Erythroblast (primary cell): Measurements from ENCODE around the gene TPI1.

Source experiments
- DNase-seq, 2 experiments: peaks; one replicate each; lab custom pipeline; 2025; lab: John Stamatoyannopoulos, UW
- GATA1 ChIP-seq: IDR thresholded peaks from 2 replicates; pipeline ENCODE4 v1.6.1; 2011; ENCODE audit warnings: low read depth, mild to moderate bottlenecking, control low read depth, low read length, moderate library complexity
- POLR2A ChIP-seq: IDR thresholded peaks from 2 replicates; pipeline ENCODE4 v1.6.1; 2011; ENCODE audit warnings: mild to moderate bottlenecking, low read length

Gene TPI1

GRCh38 chr12:6867413-6868210, at the start of gene TPI1:
Gene TPI1, plus strand, starts transcription at chr12:6867531. Its CDS starts 36 bp downstream, at chr12:6867567.
- TF ChIP-seq GATA1: no peak
- peak; percentile 89 for TF ChIP-seq POLR2A
- DNase-seq: peak; percentile 88 to 93

DNA sequence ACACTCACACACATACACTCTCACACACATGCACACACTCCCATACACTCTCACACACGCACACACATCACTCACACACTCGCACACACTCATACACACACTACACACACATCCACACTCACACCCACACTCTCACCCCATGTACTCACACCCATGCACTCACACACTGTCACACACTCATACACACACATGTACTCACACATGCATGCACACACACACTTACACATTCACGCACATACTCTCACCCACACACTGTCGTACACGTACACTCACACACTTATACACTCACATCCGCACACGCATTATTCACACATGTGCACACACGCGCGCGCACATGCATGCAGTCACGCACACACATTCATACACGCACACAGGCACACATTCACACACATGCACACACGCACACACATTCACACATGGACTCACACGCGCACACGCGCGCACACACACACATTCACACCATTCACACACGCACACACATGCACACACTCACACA, 49.6 kb upstream of the TPI1 start:
- DNase-seq: no peak
- TF ChIP-seq GATA1 (no peak), POLR2A (no peak)

DNA sequence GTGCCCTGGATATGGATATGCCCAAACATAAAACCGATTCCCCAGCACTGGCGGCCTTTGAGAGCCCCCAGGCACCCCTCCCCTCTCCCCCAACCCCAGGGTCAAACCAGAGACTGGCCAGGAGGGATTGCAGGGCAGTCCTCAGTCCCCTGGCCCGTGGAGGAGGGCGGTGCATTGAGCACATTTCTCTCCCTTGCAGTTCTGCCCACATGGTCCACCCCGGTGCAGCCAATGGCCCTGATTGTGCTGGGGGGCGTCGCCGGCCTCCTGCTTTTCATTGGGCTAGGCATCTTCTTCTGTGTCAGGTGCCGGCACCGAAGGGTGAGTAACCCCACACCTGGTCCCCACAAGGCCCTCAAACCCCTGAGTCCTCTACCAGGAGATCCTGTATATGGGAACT, 49.1 kb upstream of the TPI1 start:
- no peak for DNase-seq
- no peak for TF ChIP-seq GATA1
- TF ChIP-seq POLR2A: no peak

DNA sequence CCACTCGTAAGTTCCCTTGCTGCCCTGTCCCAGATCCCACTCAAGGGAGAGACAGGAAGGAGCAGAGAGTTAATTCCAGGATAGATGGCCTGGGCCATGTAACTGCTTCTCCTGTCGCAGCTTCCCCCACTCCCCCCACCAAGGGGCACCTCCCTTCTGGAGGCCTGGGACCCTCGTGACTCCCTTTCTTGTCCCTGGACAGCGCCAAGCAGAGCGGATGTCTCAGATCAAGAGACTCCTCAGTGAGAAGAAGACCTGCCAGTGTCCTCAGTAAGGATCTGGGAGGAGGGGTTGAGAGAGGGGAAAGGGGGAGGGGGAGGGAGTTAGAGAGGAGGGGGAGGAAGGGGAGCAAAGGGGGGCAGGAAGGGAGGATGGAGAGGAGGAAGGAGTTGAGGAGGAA, 48.7 kb upstream of the TPI1 start:
- no peak for TF ChIP-seq POLR2A
- DNase-seq: no peak

DNA sequence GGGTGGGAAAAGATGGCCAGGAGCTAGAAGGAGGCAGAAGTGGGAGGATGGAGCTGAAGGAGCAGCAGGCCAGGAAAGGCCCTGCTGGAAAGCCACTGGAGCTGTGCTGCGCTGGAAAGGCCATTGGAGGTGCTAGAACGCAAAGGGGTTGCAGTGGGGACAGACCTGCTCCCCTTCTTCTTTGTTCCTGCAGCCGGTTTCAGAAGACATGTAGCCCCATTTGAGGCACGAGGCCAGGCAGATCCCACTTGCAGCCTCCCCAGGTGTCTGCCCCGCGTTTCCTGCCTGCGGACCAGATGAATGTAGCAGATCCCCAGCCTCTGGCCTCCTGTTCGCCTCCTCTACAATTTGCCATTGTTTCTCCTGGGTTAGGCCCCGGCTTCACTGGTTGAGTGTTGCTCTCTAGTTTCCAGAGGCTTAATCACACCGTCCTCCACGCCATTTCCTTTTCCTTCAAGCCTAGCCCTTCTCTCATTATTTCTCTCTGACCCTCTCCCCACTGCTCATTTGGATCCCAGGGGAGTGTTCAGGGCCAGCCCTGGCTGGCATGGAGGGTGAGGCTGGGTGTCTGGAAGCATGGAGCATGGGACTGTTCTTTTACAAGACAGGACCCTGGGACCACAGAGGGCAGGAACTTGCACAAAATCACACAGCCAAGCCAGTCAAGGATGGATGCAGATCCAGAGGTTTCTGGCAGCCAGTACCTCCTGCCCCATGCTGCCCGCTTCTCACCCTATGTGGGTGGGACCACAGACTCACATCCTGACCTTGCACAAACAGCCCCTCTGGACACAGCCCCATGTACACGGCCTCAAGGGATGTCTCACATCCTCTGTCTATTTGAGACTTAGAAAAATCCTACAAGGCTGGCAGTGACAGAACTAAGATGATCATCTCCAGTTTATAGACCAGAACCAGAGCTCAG, 48.0 kb upstream of the TPI1 start:
- DNase-seq: no peak
- no peak for TF ChIP-seq POLR2A
- TF ChIP-seq GATA1: no peak

GRCh38 chr12:6820166-6820565, 47.2 kb upstream of the TPI1 start:
- DNase-seq: no peak
- TF ChIP-seq POLR2A (no peak), GATA1 (no peak)

DNA sequence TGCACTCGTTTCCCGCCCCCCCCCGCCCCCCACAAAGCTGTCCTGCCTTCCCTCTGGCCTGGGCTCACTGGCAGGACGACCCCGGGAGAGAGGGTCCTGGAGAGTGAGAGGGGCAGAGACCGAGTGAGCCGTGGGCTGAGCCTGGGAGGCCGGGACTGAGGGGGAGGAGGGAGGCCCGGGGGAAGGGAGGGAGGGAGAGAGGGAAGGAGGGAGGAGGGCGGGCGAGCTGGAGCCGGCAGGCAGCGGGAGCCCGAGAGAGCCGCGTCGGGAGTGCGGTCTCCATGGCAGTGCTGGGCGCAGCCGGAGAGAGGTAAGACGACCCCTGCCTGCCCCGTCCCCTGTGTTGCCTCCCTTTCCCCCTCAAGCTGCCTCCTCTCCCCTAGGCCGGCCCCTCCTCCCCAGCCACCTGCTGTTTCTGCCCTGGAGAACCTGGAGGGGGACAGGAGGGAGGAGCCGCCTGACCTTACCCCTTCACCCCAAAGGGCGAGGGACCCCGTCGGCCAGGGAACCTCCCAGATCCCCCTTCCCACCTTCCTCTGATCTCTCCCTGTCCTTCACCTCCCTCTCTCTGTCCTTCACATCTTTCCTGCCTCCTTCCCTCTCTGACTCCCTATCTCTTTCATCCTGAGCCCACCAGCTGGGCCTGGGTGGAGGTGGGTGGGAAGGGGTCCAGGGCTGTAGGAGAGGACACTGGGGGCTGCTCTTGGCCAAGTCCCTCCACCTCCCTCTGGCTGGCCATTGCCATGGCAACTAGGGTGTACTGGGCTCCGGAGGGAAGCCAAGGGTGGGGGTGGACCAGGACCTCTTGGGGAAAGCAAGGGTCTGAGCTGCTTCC, 45.5 kb upstream of the TPI1 start, which contains the start of gene GPR162:
GPR162 (plus strand) TSS at position 231 of the 835 bp plus-strand sequence. CDS start 2,078 bp downstream, outside the sequence.
- TF ChIP-seq POLR2A: no peak
- TF ChIP-seq GATA1: no peak
- DNase-seq: no peak

DNA sequence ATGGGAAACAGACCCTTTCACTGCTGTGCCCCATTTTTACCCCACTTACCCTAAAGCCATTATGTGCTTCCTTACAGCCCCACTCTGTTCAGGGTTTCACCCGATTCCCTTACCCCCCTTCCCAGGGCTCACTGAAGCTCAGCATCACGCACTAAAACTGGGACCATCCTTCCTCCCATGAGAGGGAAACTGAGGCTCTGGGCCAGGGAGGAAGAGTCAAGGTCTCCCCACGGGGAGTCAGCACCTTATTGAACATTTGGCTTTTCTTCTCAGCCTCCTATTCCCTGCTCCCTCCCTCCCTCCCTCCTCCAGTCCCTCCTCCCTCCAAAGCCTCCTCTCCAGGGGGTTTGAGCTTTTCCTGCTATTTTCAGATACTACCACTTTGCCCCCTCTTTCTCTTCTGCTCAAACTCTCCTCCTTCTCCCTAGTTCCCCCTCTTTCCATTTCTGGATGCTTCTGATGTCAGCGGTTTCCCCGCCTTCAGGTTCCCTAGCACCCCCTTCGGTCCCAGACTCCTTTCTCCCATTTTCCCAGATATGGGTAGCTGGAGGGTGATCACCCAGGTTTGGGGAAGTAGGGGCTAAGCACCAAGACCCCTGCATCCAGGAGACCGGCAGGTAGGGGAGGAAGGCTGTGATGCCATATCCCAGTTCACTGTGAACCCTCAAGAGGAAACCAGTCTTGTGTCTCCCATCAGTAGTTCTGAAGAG, 44.8 kb upstream of the TPI1 start:
- TF ChIP-seq POLR2A: no peak
- no peak for TF ChIP-seq GATA1
- no peak for DNase-seq

GRCh38 chr12:6823182-6824084, 43.9 kb upstream of the TPI1 start:
- TF ChIP-seq POLR2A (no peak), GATA1 (no peak)

DNA sequence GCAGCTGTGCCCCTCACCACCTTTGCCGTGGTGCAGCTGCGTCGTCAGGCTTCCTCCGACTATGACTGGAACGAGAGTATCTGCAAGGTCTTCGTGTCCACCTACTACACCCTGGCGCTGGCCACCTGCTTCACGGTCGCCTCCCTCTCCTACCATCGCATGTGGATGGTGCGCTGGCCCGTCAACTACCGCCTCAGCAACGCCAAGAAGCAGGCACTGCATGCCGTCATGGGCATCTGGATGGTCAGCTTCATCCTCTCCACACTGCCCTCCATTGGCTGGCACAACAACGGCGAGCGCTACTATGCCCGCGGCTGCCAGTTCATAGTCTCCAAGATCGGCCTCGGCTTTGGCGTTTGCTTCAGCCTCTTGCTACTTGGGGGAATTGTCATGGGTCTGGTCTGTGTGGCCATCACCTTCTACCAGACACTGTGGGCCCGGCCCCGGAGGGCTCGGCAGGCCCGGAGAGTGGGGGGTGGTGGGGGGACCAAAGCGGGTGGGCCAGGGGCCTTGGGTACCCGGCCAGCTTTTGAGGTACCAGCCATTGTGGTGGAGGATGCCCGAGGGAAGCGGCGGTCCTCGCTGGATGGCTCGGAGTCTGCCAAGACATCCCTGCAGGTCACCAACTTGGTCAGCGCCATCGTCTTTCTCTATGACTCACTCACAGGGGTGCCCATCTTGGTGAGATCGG, 43.1 kb upstream of the TPI1 start:
- no peak for DNase-seq
- TF ChIP-seq GATA1 (no peak), POLR2A (no peak)

More at GRCh38 chr12:6823182-6824084, 43.9 kb upstream of the TPI1 start:
- DNase-seq: no peak

- DNase-seq: no peak
These were observed 42.4 kb upstream of the TPI1 start for GRCh38 chr12:6824901-6825381.

More at GRCh38 chr12:6824901-6825381, 42.4 kb upstream of the TPI1 start:
- TF ChIP-seq POLR2A (no peak), GATA1 (no peak)
